A673 (cell line): ENCODE data around the gene BAIAP3.

Source experiments
- EZH2 ChIP-seq: fragments of 200-600 bp; sonication (generic); IDR thresholded peaks from 2 replicates; pipeline ENCODE4 v1.6.1; 2017; ENCODE audit warnings: borderline replicate concordance, low read depth, mild to moderate bottlenecking, mixed read lengths, antibody characterized with exemption, low read length; ENCODE audit not compliant: poor library complexity, severe bottlenecking
- TF ChIP-seq, protein P1 (sequence below): fragments of 300-800, 200-600 bp; sonication (generic); conservative IDR thresholded peaks from 2 replicates; pipeline ENCODE4 v1.5.1; 2017; ENCODE audit warnings: low read depth, mild to moderate bottlenecking, antibody characterized with exemption, low read length, moderate library complexity, mixed read lengths

GRCh38 chr16:1356061-1356900 lies 22.8 kb downstream of the BAIAP3 start:
- TF ChIP-seq, protein P1, sequence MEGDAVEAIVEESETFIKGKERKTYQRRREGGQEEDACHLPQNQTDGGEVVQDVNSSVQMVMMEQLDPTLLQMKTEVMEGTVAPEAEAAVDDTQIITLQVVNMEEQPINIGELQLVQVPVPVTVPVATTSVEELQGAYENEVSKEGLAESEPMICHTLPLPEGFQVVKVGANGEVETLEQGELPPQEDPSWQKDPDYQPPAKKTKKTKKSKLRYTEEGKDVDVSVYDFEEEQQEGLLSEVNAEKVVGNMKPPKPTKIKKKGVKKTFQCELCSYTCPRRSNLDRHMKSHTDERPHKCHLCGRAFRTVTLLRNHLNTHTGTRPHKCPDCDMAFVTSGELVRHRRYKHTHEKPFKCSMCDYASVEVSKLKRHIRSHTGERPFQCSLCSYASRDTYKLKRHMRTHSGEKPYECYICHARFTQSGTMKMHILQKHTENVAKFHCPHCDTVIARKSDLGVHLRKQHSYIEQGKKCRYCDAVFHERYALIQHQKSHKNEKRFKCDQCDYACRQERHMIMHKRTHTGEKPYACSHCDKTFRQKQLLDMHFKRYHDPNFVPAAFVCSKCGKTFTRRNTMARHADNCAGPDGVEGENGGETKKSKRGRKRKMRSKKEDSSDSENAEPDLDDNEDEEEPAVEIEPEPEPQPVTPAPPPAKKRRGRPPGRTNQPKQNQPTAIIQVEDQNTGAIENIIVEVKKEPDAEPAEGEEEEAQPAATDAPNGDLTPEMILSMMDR, result no peak
- no peak for TF ChIP-seq EZH2
